Prostate gland (tissue), 2 donors: ENCODE data around the gene ARL2BP. TPM values are rescaled to one million over a fixed set of nuclear protein-coding genes. Genes with fewer than 3 reads are reported as not detected.

Experiments used
- DNase-seq: peaks from one replicate; pipeline ENCODE4 v3.0.0-alpha.2; 2019; ENCODE audit warnings: low spot score
- H3K27ac ChIP-seq, 2 donors: fragments of 200-600 bp; sonication (generic); 2 replicates each; pipeline ENCODE4 v1.5.1; 2017 to 2019
- H3K27me3 ChIP-seq: fragments of 200-600 bp; sonication (generic); replicated peaks from 2 replicates; pipeline ENCODE4 v1.5.1; 2019; ENCODE audit not compliant: insufficient read depth
- H3K36me3 ChIP-seq, 2 donors: fragments of 200-600 bp; sonication (generic); 1 replicate in 1 of 2; 2 replicates in 1 of 2; pipeline versions ENCODE4 v1.5.1 to v1.8.1; 2017 to 2019
- H3K4me1 ChIP-seq: fragments of 200-600 bp; sonication (generic); replicated peaks from 2 replicates; pipeline ENCODE4 v1.5.1; 2019
- H3K4me3 ChIP-seq, 2 donors: fragments of 200-600 bp; sonication (generic); 2 replicates each; pipeline ENCODE4 v1.5.1; 2017 to 2019
- H3K9me3 ChIP-seq: fragments of 200-600 bp; sonication (generic); 2 replicates; pipeline ENCODE4 v1.5.1; 2017
- POLR2A ChIP-seq: fragments of 450-650 bp; IDR thresholded peaks from one replicate; pipeline ENCODE4 v1.6.1; 2016; ENCODE audit warnings: antibody characterized with exemption, mild to moderate bottlenecking
- POLR2AphosphoS5 ChIP-seq: sonication (generic); formaldehyde crosslinking; IDR thresholded peaks from one replicate; pipeline ENCODE4 v1.6.1; 2017; ENCODE audit warnings: antibody characterized with exemption
- whole genome bisulfite sequencing: methylation state at CpG from one replicate; pipeline ENCODE4 v1.1.5; 2018; 5-methylcytosine and 5-hydroxymethylcytosine counted together
- intact Hi-C: fragments of 100-400 bp; cut with DNase I; formaldehyde crosslinking; loops from one replicate; pipeline ENCODE4 v1.14.2; 2022
- total RNA-seq, 2 donors: library from RNA; depleted of rRNA; stranded (reverse); fragments of >200 nt; gene quantifications; one replicate each; pipeline ENCODE4 v1.1.0, GENCODE V29; 2016
- TF ChIP-seq, protein P1 (sequence below), 4 experiments: fragments of 200-600 bp in 2 of 4; fragments of 450-650 bp in 2 of 4; sonication (generic) in 2 of 4; IDR thresholded peaks; 1 replicate in 3 of 4; 2 replicates in 1 of 4; pipeline ENCODE4 v1.5.1; 2016 to 2019; ENCODE audit warnings: antibody characterized with exemption in 4 of 4, mild to moderate bottlenecking in 2 of 4, moderate library complexity in 2 of 4

The ARL2BP gene
- total RNA-seq, 2 donors from 2014 or later = 62.3 to 81.4 TPM

DNA sequence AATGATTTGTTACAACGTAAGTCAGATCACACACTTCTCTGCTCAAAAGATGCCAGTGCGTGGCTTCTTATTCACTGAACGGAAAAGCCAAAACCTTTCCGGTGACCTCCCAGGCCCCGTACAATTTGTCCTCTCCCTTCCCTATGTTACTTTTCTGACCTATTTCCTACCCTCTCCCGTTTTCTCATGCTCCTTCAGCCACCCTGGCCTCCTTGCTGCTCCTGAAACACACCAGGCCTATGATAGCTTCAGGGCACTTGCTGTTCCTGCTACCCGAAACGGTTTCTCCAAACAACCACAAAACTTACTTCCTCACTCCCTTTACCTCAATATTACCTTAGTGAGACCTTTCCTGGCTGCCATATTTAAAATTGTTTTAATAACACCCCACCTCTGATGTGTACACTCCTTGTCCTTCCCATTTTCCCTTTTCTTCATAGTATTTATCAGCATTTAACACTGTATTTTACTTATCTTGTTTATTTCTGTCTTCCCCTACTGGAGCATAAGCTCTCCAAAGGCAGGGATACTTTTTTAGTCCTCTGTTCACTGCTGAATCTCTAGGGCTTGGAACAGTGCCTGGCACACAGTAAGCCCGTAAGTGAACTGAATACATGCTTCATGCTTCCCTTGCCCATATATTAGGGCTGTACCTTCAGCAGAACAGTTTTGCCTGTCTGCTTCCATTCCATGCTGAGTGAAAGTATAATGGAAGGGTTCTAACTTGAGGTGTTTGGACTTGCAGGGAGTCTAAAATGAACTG, 10.9 kb upstream of the ARL2BP start:
- no peak for DNase-seq
- WGBS = 91% methylated on average over 9 of the region's 9 CpGs
- peaks cover 0 to 6% of the 10 kb centered on the region in 2 donors for H3K36me3 ChIP-seq
- H3K4me3 ChIP-seq = no peak overlapping the region
- intact Hi-C loops = no loop called here
- H3K4me1 ChIP-seq = peaks cover 4% of the 10 kb centered on the region
- no peak overlapping the region for H3K27ac ChIP-seq
- no peaks in the 10 kb centered on the region for H3K9me3 ChIP-seq
- H3K27me3 ChIP-seq = no peaks in the 10 kb centered on the region
- no peak for TF ChIP-seq POLR2A
- no peak for TF ChIP-seq POLR2AphosphoS5
- TF ChIP-seq, protein P1, sequence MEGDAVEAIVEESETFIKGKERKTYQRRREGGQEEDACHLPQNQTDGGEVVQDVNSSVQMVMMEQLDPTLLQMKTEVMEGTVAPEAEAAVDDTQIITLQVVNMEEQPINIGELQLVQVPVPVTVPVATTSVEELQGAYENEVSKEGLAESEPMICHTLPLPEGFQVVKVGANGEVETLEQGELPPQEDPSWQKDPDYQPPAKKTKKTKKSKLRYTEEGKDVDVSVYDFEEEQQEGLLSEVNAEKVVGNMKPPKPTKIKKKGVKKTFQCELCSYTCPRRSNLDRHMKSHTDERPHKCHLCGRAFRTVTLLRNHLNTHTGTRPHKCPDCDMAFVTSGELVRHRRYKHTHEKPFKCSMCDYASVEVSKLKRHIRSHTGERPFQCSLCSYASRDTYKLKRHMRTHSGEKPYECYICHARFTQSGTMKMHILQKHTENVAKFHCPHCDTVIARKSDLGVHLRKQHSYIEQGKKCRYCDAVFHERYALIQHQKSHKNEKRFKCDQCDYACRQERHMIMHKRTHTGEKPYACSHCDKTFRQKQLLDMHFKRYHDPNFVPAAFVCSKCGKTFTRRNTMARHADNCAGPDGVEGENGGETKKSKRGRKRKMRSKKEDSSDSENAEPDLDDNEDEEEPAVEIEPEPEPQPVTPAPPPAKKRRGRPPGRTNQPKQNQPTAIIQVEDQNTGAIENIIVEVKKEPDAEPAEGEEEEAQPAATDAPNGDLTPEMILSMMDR (IDR thresholded peaks at IDR 0.05) = no peak

DNA sequence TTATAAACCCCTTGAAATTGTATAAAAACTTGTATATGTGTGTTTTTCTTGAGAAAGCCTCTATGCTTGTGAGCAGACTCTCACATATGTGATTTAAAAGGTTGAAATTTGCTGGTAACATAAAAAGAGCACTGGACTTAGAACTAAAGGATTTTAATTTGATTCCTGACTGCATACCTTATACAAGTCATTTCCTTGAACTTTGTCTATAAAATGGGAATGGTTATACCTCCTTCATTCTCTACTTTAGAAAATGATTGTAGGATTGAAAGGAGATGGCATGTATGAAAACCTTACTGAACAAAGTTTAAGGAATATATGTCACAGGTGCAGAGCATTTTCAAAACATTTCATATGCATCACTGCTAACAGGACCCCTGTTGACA, 10.4 kb upstream of the ARL2BP start:
- peaks cover 0 to 6% of the 10 kb centered on the region in 2 donors for H3K36me3 ChIP-seq
- DNase-seq = no peak
- H3K9me3 ChIP-seq = no peaks in the 10 kb centered on the region
- H3K4me3 ChIP-seq = no peak overlapping the region
- no peaks in the 10 kb centered on the region for H3K27me3 ChIP-seq
- H3K27ac ChIP-seq = no peak overlapping the region
- TF ChIP-seq POLR2AphosphoS5 = no peak
- no peak for TF ChIP-seq POLR2A
- TF ChIP-seq, protein P1 (IDR thresholded peaks at IDR 0.05) = no peak
- H3K4me1 ChIP-seq = peaks cover 4% of the 10 kb centered on the region
- intact Hi-C loops = no loop called here

DNA sequence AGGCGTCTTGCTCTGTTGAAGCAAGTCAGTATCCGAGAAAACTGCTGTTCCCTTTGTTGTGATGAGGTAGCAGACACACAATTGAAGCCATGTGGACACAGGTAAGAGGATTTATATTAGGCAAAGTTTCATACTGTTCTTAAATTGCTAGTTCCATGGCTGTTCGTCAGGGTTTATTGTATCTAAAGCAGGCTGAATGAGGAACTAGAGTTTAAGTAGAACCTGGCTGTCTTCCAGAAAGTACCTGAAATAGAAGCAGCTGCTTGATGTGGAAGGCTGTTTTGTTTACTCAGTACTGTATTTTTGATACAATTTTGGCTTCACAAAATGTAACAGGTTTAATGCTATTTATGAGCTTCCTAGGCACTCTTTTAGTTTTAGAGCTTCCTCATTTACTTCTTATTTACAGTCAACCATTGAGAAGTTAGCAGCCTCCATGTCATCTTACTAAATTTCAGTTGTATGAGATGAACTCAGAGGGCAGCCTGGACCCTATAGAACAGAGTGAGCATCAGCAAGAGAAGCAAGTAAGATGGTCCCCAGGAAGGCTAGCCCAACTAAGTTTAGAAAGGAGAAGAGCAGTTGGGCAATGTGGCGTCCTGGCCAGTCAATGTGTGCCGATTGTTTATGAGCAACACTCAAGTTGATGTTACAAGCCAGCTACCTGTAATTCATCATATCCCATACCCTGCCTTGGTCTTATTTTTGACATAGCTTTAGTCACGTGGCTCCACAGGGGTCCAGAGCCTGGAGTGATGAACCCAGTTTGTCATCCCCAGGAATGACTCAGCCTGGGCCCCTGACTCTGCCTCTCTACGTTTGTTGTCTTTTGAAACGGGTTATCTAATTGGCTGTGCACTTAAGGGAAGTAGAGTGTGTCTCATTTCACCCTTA, 9.7 kb upstream of the ARL2BP start:
- Histone ChIP-seq H3K27me3 (no peaks in the 10 kb centered on the region), H3K36me3 (peaks cover 0 to 6% of the 10 kb centered on the region in 2 donors), H3K4me1 (peaks cover 4% of the 10 kb centered on the region), H3K9me3 (no peaks in the 10 kb centered on the region), H3K4me3 (no peak overlapping the region), H3K27ac (no peak overlapping the region)
- intact Hi-C loops = no loop called here
- 68% methylated on average over 8 of the region's 8 CpGs for WGBS
- DNase-seq = no peak
- TF ChIP-seq POLR2AphosphoS5 (peak; percentile 42), POLR2A (no peak)

DNA sequence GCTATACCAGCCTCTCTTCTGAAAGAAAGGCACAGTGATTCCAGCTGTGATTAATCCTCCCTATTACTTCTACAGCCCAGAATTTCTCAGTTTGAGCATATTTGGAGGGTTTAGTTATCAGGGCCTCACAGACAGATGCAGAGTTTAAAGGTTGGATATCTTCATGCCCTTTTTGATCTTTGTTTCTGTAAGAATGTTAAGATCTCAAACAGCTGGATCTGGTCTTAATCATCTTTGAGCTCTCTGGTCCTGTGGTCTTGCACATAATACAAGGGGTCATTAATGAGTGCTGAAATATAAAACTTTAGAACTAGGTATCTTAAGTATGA, 9.1 kb upstream of the ARL2BP start:
- H3K9me3 ChIP-seq = no peaks in the 10 kb centered on the region
- no peak for DNase-seq
- H3K27me3 ChIP-seq = no peaks in the 10 kb centered on the region
- H3K4me1 ChIP-seq = peaks cover 4% of the 10 kb centered on the region
- intact Hi-C loops = no loop called here
- H3K27ac ChIP-seq = no peak overlapping the region
- H3K36me3 ChIP-seq = peaks cover 0 to 6% of the 10 kb centered on the region in 2 donors
- no peak overlapping the region for H3K4me3 ChIP-seq
- no peak for TF ChIP-seq POLR2AphosphoS5
- TF ChIP-seq, protein P1 (IDR thresholded peaks at IDR 0.05) = no peak
- TF ChIP-seq POLR2A = no peak

DNA sequence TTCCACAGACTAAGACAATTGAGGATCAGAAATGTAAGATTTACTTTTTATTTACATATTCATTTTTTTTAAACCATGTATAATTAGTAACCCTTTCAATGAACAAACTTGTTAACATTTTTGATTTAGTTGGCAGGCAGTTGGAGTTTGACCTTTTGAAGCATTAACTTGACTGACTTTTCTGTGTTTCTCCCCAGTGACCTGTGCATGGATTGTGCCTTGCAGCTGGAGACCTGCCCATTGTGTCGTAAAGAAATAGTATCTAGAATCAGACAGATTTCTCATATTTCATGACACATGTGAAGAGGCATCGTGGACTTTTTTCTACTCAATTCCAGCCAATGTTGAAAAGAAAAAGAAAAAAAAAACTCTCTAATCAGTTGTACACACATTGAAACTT, 6.4 kb upstream of the ARL2BP start:
- Histone ChIP-seq H3K4me1 (peaks cover 4% of the 10 kb centered on the region), H3K36me3 (no peaks in the 10 kb centered on the region), H3K9me3 (no peaks in the 10 kb centered on the region), H3K27ac (no peak overlapping the region), H3K4me3 (no peak overlapping the region), H3K27me3 (no peaks in the 10 kb centered on the region)
- WGBS = 33% methylated on average over 2 of the region's 2 CpGs
- TF ChIP-seq, protein P1 (IDR thresholded peaks at IDR 0.05) = no peak
- TF ChIP-seq POLR2AphosphoS5 = no peak
- no peak for TF ChIP-seq POLR2A
- intact Hi-C loops = no loop called here
- no peak for DNase-seq
